Inferior parietal cortex (tissue), 1 donor: ENCODE measurements around the gene SLC9A4.
A peak's percentile ranks its signal among the peaks of the same experiment; 100 is the strongest.

Experiments used
- DNase-seq: peaks from one replicate; pipeline ENCODE4 v3.0.0-alpha.2; 2016; ENCODE audit errors: extremely low spot score

SLC9A4 gene, protein sequence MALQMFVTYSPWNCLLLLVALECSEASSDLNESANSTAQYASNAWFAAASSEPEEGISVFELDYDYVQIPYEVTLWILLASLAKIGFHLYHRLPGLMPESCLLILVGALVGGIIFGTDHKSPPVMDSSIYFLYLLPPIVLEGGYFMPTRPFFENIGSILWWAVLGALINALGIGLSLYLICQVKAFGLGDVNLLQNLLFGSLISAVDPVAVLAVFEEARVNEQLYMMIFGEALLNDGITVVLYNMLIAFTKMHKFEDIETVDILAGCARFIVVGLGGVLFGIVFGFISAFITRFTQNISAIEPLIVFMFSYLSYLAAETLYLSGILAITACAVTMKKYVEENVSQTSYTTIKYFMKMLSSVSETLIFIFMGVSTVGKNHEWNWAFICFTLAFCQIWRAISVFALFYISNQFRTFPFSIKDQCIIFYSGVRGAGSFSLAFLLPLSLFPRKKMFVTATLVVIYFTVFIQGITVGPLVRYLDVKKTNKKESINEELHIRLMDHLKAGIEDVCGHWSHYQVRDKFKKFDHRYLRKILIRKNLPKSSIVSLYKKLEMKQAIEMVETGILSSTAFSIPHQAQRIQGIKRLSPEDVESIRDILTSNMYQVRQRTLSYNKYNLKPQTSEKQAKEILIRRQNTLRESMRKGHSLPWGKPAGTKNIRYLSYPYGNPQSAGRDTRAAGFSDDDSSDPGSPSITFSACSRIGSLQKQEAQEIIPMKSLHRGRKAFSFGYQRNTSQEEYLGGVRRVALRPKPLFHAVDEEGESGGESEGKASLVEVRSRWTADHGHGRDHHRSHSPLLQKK

DNA sequence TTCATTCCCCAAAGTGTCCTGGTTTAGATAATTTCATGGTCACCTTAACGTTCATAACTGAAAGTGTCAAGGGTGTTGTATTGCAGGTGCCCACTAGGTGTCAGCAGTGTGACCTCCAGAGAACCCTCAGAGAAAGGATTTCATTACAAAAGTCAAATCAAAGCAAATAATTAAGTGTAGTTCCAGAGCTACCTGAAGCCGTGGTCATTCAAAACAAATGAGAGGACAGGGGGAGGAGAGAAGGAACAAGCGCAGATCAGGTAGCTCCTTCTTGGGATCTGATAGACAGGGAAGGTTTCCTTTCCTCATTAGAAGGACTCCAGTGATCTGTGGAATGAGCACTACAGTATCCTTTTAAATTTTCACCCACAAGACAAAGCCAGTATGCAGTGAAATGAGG lies at the start of gene SLC9A4:
Gene SLC9A4, plus strand, starts transcription at position 207 of the 400 bp plus-strand sequence. CDS start 534 bp downstream, outside the sequence.
- DNase-seq: peak; percentile 53

DNA sequence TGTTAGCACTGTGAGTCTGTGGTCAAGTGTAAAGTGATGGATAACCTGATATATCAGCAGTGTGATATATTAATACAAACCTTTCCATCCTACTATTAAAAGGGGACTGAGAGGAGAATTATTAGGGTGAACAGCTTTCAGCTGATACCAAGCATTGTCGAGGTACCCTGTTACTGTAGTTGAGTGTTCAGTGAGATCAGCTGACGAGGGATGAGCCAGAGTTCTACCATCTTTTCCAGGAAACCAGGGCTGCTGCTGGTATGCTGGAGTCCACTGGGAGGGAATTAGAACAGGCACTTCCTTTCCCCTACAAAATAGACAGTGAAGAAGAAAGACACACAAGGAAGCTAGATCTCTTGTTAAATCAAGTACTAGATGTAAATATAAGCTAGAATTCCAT lies 49.7 kb upstream of the SLC9A4 start:
- DNase-seq: no peak

DNA sequence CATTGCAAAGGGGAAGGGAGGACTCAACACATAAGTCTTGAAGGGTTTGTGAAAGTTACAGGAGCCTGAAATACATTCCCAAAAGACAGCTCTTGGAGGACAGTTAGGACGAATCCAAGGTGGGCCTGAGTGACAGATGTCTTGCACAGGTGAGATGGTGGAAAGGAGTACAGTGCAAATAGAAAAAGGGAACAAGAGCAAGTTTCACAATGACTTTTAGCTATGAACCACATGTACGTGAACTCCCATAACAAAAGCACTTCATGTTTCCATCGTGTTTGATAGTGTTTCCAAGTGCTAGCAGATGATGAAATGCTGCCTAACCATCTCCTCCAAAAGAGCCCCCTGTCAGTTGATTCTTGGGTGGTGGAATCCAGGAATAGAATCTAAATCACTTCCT lies 48.3 kb upstream of the SLC9A4 start:
- DNase-seq: no peak

DNA sequence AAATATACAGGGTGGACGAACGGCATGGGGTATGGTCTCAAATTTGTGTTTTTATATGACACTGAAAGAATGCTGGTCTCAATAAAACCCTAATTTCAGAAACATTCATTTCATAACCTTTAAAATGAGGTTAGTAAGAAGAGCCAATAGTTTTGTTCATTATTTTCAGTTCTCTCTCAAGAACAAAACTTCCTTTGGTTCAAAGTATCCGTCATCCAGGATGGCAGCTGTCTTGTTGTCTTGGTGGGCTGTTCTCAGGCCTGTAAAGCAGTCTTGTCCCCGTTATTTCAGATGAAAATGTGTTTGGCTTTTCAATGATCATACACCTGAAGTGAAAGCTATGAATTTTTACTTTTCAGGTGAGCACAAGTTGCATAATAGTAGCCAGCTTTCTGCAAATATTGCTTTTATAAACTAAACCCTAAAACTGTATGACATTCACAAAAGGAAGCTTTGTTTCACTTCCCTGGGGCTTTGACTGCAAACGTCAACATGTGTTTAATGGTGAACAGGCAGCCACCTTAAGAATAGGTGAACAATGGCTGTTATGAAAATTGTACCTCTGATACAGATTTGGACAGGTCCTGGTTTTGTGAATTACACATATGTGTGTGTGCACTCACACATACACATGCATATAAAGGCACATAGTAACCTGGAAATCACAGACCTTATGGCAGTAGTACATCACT lies 47.4 kb upstream of the SLC9A4 start:
- DNase-seq: no peak

DNA sequence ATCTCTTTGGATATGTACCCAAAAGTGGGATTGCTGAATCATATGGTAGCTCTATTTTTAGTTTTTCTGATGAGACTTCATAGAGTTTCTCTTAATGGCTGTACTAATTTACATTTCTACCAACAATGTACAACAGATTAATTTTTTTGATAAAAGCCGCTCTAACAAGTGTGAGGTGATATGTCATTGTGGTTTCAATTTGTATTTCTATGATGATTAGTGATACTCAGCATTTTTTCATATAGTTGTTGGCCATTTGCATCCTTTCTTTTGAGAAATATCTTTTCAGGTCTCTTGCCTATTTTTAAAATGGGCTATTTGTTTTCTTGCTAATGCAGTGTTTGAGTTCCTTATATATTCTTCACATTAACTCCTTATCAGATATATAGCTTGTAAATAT lies 45.8 kb upstream of the SLC9A4 start:
- no peak for DNase-seq

DNA sequence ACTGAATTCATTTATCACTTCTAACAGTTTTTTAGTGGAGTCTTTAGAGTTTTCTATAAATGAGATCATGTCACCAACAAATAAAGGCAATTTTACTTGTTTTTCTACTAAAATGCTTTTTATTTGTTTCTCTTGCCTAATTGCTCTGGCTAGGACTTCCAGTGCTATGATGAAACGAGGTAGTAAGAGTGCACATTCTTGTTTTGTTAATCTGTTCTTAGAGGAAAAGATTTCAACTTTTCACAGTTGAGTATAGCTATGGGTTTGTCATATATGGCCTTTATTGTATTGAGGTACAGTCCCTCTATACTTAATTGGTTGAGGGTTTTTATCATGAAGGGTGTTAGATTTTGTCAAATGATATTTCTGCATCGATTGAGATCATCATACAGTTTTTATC lies 44.5 kb upstream of the SLC9A4 start:
- DNase-seq: no peak

DNA sequence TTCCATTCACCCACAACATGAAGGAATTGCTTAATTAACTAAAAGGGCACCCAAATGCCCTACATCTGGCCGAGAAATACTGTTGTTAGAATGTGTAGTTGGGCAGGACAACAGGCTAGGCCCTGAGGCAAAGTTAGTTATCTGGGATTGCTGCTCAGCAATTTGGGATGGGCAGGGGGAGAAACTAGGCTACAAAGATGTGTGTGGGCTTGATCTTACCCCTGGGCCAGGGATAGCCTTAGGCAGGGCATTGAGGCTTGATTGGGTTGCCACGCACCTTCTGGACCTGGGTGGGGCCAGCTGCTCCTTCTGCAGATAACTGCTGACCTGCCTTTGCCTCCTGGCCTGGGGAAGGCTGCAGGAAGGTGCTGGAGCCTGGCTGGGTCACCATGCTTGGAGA lies 40.6 kb upstream of the SLC9A4 start:
- DNase-seq: no peak

DNA sequence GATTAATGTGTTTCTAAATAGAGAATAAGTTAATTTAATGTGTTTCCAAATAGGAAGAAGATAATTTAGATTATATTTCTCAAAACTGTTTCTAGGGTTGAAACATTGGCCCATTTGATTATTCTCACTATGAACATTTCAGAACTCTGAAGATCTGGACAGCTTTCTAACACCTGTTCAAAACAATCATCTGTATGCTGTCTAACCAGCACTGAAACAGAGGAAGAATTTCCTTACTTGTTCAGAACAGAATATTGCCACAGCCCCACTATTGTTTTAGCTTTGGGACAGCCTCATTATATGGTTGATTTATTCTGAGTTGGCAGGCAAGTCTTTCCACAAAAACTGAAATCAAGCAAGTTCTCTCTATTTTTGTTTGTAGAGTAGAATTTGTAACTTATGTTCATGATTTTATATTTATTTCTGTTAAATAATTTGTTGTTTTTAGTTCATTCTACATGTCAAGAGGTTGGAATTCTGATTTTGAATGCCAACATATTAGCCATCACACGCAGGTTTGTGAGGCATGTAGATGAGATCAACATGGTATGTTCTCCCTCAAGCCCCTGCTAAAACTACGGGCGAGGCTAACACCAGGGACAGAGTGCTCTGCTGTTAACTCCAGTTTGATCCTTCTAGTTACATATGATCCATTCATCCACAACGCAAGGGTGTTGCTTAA lies 38.9 kb upstream of the SLC9A4 start:
- DNase-seq: no peak

DNA sequence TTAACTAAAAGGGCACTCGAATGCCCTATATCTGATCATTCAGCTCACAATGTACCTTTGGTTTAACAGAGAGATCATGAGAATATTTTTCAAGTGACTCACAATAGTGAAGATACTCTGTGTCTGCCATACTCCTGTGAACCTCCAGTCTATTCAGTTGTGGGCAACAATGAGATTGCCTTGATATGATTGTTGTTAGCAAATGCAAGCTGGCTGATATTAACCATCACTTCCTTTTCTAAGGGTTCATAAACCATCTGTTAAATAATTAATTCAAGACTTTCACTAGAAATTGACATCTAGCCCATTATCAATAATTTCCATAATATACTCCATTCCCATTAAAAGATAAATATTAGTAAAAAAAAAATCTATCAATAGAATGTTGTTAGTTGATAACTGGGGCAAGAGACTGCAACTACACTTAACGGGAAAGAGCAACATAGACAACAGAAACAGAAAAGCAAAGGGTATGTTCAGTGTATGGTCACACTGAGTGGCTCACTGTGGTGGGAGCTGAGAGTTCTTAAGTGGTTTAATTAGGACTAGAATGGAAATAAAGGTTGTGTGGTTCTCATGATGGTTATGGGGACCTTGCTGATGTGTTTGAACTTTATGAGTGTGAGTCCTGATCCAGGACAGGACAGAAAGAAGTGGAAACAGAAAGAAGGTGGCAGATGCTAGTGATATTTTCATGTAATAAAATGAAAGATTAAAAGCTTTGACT lies 38.2 kb upstream of the SLC9A4 start:
- no peak for DNase-seq

DNA sequence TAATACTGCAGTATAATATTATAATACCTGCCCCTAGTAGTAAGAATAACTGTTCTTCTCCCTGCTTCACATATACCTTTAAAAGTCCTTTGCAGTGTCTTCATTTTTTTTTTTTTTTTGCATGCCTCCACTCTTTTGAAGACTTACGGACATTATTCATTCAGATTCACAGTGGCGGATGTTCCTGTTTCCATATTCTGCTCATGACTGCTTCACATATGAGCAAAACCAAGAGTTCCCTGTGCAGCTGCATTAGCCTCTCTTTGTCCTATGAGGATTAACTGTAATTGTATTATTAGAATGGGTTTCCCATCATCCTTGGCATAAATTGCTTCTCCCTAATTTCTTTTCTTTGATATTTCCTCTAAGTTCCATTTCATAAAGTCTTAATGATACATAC lies 37.3 kb upstream of the SLC9A4 start:
- DNase-seq: no peak

DNA sequence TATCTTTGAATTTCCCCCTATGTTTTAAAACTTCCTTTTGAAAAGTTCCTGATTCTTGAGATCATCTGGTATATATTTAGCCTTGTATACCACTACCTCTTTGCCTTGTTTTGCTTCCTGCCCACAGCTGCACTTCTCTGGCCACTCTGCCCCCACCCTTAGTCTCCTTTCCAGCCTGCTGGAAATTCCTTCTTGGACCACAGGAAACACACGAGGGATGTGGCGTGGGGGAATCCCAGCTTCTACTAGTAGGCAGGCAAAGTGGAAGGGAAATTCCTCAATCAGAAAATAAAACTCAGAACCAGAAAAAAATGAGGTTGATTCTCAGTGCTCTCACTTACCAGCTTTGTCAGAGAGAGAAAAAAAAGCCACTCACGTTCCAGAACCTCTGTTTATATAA lies 36.7 kb upstream of the SLC9A4 start:
- DNase-seq: no peak

DNA sequence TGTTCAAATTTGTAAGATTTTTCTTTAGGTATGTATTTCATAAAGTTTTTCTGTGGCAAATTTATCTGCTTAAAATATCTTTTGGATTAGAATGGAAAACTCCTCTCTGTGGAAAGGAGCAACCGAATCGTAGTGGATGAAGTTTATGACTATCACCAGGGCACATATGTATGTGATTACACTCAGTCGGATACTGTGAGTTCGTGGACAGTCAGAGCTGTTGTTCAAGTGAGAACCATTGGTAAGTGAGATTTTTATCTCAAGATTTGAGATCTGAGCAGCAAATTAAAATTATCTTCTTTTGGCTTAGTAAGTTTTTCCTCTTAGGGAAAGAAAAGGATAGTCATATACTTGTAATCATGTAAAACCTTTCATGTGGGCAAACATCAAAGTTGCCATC lies 35.9 kb upstream of the SLC9A4 start:
- DNase-seq: no peak

DNA sequence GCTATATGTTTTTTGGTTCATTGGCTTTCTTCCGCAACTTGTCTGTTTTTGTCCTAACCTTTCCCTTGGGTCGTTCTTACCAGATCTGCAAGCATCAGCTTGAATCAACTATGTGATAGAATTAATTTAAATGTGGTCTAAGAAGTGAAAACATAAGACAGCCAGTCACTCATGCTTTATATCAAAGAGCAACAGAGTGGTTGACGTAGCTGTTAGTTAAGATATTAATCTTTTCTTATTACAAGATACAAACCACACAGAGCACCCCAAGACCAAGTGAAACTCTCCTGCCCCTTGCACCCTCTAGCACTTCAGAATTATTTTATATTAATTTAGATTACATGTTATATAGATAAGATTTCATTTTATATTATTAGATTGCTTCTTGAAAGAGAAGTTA lies 34.9 kb upstream of the SLC9A4 start:
- DNase-seq: no peak

DNA sequence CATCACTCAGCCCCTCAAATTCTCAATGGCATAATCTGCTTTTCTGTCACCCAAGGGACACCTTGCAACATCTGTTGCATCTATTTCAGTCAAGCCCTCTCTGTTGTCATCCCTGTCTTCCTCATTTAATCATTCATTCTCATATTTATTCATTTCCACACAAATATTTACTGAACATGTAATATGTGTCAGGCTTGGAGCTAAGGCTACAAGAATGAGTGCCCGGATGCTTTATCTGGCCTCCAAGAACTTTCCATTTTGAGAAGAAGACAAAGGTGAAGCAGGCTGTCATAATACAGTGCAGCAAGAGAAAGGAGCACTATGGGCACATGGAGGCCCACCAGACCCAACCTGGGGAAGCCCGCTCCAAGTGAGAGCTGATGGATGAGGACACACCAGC lies 34.4 kb upstream of the SLC9A4 start:
- DNase-seq: no peak

DNA sequence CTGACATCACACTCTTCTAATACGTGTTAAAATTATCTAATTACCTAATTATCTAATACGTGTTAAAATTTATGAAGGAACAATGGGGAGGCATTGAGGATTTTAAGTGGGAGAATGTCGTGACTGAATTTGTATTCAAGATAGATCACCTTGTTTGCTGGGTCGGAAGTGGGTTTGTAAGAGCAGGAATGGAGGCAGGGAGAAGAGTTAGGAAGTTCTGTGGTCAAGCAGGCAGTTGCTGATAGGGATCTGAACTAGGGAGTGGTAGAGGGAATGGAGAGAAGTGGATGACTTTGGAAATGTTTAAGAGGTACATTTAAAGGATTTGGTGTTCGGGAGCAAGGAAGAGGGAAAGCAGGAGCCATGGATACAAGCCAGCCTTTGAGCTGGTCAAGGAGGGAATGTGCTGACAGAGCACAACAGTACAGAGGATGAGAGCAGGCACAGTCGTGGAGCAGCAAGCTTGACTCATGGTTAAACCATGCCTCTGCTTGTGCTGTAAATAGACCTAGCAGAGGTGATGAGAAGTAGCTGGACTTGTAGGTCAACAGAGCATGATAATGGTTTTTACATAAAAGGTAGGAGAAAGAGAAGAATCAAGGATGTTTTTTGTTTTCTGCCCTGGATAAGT lies 33.8 kb upstream of the SLC9A4 start:
- DNase-seq: no peak

DNA sequence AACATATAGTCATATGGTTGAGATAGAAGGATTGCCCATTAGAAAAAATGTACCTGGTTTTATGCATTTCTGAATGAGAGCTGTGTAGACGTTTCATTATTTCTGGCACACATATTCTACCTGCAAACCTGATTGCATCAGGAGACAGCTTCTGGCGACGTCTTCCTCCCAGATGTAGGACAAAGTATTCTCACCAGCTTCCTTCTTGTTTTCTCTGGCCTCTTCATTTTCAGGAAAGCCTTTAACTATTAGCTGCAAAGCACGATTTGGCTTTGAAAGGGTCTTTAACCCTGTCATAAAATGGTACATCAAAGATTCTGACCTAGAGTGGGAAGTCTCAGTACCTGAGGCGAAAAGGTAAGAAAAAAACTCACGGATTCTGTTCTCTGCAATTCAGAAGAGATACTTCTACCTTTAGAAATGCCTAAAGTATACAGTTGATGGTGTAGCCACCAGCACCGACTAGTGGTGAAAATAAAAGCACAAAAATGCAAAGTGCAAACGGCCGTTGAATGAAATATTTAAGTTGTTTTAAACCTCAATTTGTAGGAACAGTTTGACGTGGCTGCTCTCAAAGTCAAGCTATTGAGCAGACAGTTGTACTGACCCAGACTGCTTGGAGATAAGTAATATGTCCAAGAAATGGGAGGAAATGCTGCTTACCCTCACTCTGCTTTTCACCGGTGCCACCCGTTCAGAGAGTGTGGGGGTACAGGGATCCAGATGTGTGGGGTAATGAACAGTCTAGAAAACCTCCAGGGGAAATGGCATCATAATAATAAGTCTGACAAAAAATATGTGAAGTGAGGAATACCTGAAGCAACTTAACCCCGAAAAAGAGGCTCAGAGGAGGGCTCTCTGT lies 29.8 kb upstream of the SLC9A4 start:
- DNase-seq: peak; percentile 67

DNA sequence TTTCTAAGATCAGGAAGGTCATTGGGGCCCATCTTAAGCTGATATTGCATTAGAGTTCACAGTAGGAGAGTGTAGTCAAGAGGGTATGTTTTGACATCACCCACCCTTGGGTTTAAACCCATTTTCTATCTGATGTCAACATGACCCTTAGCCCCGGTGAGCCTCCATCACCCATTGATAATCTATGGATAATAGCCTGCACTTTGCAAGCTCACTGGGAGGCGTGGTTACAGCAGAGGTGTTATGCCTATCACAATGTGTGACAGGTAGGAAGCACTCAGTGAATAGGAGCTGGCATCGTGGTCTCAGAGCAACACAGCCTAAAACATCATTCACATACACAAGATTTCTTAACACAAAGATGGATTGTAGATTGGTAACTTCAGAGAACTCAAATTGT lies 28.8 kb upstream of the SLC9A4 start:
- no peak for DNase-seq

DNA sequence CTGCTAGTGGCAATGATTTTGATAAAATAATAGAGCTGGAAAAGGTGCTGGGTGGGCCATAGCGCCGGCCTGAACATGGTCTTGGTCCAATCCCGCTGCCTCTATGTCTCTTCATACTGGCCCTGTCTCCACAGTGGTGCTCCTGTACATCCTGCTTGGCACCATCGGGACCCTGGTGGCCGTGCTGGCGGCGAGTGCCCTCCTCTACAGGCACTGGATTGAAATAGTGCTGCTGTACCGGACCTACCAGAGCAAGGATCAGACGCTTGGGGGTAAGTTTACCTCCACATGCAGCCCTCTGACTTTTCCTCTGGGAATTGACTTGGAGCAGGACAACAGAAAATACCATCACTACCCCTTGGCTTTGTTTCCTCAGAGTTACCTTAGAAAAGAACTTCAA lies 26.1 kb upstream of the SLC9A4 start:
- DNase-seq: no peak

DNA sequence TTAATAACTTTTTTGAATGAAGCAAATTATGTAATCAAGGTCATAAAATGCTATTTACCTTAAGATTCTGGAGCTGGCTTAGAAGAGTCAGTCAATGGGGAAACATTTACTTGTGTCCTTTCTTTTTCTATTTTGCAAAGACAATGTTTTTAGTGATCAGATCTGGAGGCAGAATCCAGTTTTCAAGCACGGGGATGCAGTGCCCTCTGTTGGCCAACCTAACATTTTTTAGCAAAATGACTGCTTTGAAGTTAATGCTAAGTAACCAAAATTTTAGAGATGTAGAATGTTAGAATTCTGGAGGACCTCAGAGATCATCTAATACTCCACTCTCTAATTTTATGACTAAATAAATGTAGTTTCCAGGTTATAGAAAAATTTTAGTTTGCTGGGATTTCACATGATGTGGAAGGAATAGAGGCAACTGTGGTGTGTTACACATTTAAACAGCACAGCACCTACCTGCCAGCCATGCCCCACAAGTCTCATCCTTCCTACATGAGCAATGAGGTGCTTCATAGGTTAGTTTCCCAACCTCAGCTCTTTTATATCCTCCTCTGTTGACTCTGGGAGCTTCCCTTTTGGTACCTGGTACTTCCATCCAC lies 23.6 kb upstream of the SLC9A4 start:
- DNase-seq: peak; percentile 68
